Measurements from ENCODE around the gene MYMK.

The MYMK gene

DNA sequence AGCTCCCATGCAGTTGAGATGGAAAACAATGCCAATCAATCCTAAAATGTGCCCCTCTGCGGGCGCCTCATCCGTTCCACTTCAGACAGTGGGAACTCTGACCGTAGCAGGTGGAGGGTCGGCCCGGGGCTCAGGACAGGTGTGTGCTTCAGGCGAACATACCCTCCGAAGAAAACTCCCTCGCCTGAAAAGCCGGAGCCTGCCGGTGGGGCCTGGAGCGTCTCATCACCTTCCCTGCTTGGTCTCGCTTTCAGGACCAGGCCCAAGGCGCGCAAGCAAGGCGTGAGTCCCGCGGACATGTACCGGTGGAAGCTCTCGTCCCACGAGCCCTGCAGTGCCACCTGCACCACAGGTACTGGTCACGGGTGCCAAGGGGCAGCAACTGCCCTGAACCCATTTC is 36.2 kb upstream of the MYMK start:
- peaks cover 64% of the 10 kb centered on the region for H3K4me1 Mint-ChIP-seq
- no peaks in the 10 kb centered on the region for H3K9me3 Mint-ChIP-seq
- TF ChIP-seq, protein P1, sequence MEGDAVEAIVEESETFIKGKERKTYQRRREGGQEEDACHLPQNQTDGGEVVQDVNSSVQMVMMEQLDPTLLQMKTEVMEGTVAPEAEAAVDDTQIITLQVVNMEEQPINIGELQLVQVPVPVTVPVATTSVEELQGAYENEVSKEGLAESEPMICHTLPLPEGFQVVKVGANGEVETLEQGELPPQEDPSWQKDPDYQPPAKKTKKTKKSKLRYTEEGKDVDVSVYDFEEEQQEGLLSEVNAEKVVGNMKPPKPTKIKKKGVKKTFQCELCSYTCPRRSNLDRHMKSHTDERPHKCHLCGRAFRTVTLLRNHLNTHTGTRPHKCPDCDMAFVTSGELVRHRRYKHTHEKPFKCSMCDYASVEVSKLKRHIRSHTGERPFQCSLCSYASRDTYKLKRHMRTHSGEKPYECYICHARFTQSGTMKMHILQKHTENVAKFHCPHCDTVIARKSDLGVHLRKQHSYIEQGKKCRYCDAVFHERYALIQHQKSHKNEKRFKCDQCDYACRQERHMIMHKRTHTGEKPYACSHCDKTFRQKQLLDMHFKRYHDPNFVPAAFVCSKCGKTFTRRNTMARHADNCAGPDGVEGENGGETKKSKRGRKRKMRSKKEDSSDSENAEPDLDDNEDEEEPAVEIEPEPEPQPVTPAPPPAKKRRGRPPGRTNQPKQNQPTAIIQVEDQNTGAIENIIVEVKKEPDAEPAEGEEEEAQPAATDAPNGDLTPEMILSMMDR (IDR thresholded peaks at IDR 0.05): no peak
- H3K4me3 Mint-ChIP-seq: no peak overlapping the region
- no peak for DNase-seq
- peaks cover 9% of the 10 kb centered on the region for H3K27me3 Mint-ChIP-seq (ENCODE audit: low read depth, poor library complexity)
- no peaks in the 10 kb centered on the region for H3K36me3 Mint-ChIP-seq (ENCODE audit: low read depth)
- no peak overlapping the region for H3K27ac Mint-ChIP-seq

DNA sequence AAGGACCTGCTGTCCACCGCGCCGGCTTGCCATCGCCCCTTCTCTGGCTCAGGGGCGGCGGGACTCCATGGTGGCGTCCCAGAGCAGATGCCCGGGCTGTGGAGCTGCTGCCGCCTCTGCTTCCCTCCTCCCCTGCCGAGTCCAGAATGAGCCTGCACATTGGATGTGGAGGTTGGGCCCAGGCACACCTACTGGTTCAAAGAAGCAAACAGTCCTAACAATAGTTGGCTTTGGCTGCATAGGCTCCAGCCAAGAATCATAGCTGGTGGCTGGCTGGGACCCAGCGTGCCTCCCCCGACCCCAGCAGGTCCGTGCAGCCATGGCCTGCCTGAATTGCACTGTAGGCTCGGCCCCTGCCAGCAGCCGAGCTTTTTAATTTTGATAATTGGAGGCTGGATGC is 35.6 kb upstream of the MYMK start:
- TF ChIP-seq, protein P1 (IDR thresholded peaks at IDR 0.05): no peak
- Mint-ChIP-seq H3K27me3 (ENCODE audit: low read depth, poor library complexity) (peaks cover 9% of the 10 kb centered on the region), H3K27ac (no peak overlapping the region), H3K9me3 (no peaks in the 10 kb centered on the region), H3K36me3 (ENCODE audit: low read depth) (no peaks in the 10 kb centered on the region), H3K4me3 (no peak overlapping the region), H3K4me1 (peaks cover 64% of the 10 kb centered on the region)
- DNase-seq: no peak

DNA sequence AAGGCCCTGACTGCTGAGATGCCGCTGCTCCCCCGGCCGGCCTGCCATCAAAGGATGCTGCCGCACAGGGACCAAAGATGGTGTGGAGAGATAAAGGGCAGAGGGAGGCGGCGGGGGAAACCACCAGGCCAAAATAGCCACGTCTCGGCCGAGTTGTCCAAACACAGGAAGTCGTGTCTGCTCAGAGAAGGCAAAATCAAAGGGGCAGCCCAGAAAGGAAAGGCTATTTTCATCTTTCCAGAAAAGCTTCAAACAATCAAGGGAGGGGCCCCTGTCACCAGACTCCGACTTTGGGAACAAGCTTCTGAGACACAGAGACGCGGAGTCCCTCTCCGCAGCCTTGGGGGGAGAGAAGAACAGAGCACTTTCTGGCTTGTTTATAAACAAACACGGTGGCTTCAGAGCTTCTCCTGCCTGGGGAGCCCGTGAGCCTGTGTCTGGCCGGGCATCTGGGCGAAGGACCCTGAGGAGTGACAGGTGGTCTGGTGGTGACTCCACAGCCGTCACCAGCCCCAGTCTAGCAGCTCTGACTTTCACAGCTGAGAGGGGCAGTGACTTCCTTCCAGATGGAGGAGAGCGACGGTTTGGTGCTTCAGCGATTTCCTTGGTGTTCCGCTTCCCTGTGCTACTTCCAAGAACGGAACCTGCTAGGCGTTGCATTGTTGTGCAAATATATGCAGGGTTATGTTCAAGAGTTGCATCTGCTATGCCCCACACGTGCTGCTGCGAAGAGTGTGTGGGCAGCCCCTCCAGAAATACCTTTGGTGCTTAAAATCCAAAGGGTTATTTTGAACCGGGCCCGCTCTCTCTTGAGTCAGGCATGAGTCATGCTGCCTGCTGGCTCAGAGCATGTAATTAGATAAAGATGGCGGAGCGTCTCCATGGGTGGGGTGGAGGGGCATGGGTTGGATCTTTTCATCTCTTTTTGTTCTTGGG is 33.7 kb upstream of the MYMK start:
- no peaks in the 10 kb centered on the region for H3K36me3 Mint-ChIP-seq (ENCODE audit: low read depth)
- no peaks in the 10 kb centered on the region for H3K9me3 Mint-ChIP-seq
- peak overlapping the region; percentile 94 for H3K27ac Mint-ChIP-seq
- TF ChIP-seq, protein P1 (IDR thresholded peaks at IDR 0.05): no peak
- DNase-seq: no peak
- H3K4me1 Mint-ChIP-seq: peaks cover 61% of the 10 kb centered on the region
- H3K27me3 Mint-ChIP-seq (ENCODE audit: low read depth, poor library complexity): peaks cover 5% of the 10 kb centered on the region
- H3K4me3 Mint-ChIP-seq: peak overlapping the region; percentile 66

DNA sequence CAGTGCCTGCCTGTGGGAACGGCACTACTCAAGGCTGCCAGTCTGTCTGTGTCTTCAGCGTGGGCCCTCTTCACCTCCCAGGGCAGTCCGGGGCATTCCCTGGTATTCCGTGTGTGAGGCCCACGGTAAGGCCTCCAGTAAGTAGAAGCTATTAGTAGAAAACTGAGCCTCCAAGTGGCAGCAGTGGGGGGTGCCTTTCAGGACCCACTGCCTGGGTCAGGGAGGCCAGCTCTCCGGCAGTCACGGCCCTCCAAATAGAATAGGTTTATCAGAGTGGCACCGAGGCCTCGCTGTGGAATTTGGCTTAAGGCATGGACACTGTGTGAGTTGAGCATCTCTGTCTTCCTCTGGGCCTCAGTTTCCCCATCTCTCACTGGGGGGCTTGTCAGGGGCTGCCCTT is 32.8 kb upstream of the MYMK start:
- Mint-ChIP-seq H3K27ac (peak overlapping the region; percentile 94), H3K4me3 (no peak overlapping the region), H3K4me1 (peaks cover 59% of the 10 kb centered on the region), H3K27me3 (ENCODE audit: low read depth, poor library complexity) (peaks cover 3% of the 10 kb centered on the region), H3K36me3 (ENCODE audit: low read depth) (no peaks in the 10 kb centered on the region), H3K9me3 (no peaks in the 10 kb centered on the region)
- DNase-seq: no peak
- TF ChIP-seq, protein P1 (IDR thresholded peaks at IDR 0.05): no peak

DNA sequence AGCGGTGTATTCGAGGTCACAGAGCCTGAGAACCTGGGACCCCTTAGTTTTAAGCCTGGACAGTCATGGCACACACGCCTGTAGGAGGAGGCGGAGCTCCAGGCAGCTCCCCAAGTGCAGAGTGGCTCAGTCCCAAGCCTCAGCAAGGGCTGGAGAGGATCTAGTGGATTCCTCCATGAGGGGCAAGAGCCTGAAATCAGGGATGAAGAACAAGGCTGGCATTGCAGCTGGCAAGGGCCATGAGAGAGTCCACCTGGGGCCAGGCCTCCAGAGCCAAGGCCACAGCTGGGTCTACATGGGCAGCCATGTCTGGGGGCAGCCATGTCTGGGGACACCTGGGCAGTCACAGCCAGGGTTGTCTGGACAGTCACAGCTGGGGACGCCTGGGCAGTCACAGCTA is 31.6 kb upstream of the MYMK start:
- Mint-ChIP-seq H3K27ac (no peak overlapping the region), H3K27me3 (ENCODE audit: low read depth, poor library complexity) (peaks cover 3% of the 10 kb centered on the region), H3K9me3 (no peaks in the 10 kb centered on the region), H3K36me3 (ENCODE audit: low read depth) (no peaks in the 10 kb centered on the region), H3K4me3 (no peak overlapping the region), H3K4me1 (peaks cover 65% of the 10 kb centered on the region)
- TF ChIP-seq, protein P1 (IDR thresholded peaks at IDR 0.05): no peak
- DNase-seq: no peak

DNA sequence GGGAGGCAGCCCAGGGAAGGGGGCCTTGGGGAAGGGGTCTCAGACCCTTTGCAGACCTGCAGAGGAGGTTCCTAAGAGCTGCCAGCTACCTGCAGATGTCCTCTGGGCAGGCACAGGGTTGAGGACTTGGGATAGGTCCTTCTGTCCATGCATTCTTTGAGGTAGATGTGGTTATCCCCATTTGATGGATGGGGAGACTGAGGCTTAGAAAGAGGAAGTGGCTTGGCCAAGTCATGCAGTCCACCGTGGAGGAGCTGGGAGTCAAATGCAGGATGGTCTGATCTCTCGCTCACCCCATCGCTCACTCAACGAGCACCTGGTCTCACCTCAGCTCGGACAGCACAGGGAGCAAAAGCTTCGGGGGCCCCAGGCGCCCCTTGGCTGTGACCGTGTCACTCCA is 30.0 kb upstream of the MYMK start:
- Mint-ChIP-seq H3K27ac (no peak overlapping the region), H3K27me3 (ENCODE audit: low read depth, poor library complexity) (peaks cover 3% of the 10 kb centered on the region), H3K4me1 (peaks cover 60% of the 10 kb centered on the region), H3K9me3 (no peaks in the 10 kb centered on the region), H3K36me3 (ENCODE audit: low read depth) (peaks cover 4% of the 10 kb centered on the region), H3K4me3 (no peak overlapping the region)
- no peak for DNase-seq
- TF ChIP-seq, protein P1 (IDR thresholded peaks at IDR 0.05): no peak

Data from nephron progenitor cell (in vitro differentiated cells).